Measurements from ENCODE around the gene DYRK1A. TPM values are rescaled to one million over a fixed set of nuclear protein-coding genes. Genes with fewer than 3 reads are reported as not detected.

The DYRK1A gene
- polyA plus RNA-seq, 2 donors: 14.2 to 18.5 TPM

DNA sequence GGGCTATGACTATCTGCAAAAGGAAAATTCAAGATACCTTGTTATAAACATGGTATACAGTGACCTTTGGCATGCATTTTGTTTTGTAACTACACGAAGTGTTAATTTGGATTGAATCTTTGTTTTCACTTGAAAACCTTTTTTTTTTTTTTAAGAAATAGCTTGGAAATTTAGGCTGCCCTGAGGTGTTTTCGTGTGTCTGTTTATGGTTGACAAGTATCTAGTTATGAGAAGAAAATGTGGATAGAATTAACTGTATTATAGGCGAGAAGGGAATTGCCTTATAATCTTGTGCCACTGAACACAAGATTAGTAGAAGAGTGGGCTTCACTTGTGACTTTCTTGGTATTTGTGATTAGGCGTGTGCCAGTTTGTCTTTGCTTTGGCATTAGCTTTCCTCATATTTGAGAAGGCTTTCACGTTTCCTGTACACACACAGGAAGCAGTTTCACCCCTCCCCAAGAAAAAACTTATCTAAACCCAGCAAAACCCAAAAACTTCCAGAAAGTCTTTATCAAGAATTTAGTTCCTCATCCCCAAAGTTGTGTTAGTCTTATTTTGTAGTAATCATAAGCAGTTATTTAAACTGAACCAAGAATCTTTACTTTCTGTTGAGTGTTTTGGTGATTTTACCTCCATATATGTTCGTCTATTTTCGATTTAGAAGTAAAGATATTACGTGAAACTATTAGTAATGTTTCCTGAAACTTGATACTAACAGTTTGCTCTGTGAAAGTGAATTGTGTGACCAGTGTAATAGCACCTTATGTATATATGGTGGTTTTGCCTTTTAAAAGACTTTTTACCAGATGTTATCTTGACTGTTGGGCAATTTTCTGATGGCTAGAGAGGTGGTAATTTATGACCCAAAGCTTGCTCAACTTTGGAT lies 3.8 kb downstream of the DYRK1A start:
- H3K9me3 ChIP-seq (ENCODE audit: control insufficient read depth in 2 of 2, insufficient read depth in 1 of 2, low read depth in 1 of 2, low read length in 1 of 2): no peaks in the 10 kb centered on the region
- H3K27ac ChIP-seq (ENCODE audit: low read depth in 2 of 2, low read length in 1 of 2): no peak overlapping the region
- 20% methylated on average over 8 of the region's 8 CpGs for WGBS, 2 donors
- peaks cover under 1 to 4% of the 10 kb centered on the region in 2 donors for H3K4me1 ChIP-seq (ENCODE audit: control insufficient read depth in 2 of 2, insufficient read depth in 2 of 2, low read length in 1 of 2)
- H3K27me3 ChIP-seq (ENCODE audit: control insufficient read depth in 1 of 2, insufficient read depth in 2 of 2, low read length in 2 of 2): no peaks in the 10 kb centered on the region
- H3K36me3 ChIP-seq (ENCODE audit: control insufficient read depth in 2 of 2, insufficient read depth in 2 of 2, low read length in 1 of 2): no peaks in the 10 kb centered on the region
- H3K4me3 ChIP-seq (ENCODE audit: low read depth in 1 of 2, low read length in 2 of 2): no peak overlapping the region

DNA sequence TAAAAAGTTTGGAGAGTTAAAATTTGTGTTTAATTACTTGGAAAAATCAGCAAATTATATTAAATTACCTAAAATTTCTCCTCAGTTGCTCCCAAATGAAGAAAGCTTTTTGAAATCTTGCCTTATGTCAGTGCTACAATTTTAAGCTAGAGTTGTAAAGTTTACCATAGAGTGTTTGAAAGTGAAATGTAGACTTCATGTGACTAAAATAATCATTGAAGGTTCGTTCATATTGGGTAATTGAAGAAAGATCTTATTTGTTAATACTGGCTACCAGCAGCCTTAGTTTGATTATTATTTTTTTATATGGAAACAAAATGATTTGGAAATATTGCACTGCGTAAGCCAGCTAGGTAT lies 4.4 kb downstream of the DYRK1A start:
- H3K4me1 ChIP-seq (ENCODE audit: control insufficient read depth in 2 of 2, insufficient read depth in 2 of 2, low read length in 1 of 2): peaks cover 4 to 6% of the 10 kb centered on the region in 2 donors
- H3K9me3 ChIP-seq (ENCODE audit: control insufficient read depth in 2 of 2, insufficient read depth in 1 of 2, low read depth in 1 of 2, low read length in 1 of 2): no peaks in the 10 kb centered on the region
- H3K27ac ChIP-seq (ENCODE audit: low read depth in 2 of 2, low read length in 1 of 2): no peak overlapping the region
- H3K36me3 ChIP-seq (ENCODE audit: control insufficient read depth in 2 of 2, insufficient read depth in 2 of 2, low read length in 1 of 2): no peaks in the 10 kb centered on the region
- no peaks in the 10 kb centered on the region for H3K27me3 ChIP-seq (ENCODE audit: control insufficient read depth in 1 of 2, insufficient read depth in 2 of 2, low read length in 2 of 2)
- no peak overlapping the region for H3K4me3 ChIP-seq (ENCODE audit: low read depth in 1 of 2, low read length in 2 of 2)
- 58 to 60% methylated on average over 2 of the region's 2 CpGs for WGBS, 2 donors

DNA sequence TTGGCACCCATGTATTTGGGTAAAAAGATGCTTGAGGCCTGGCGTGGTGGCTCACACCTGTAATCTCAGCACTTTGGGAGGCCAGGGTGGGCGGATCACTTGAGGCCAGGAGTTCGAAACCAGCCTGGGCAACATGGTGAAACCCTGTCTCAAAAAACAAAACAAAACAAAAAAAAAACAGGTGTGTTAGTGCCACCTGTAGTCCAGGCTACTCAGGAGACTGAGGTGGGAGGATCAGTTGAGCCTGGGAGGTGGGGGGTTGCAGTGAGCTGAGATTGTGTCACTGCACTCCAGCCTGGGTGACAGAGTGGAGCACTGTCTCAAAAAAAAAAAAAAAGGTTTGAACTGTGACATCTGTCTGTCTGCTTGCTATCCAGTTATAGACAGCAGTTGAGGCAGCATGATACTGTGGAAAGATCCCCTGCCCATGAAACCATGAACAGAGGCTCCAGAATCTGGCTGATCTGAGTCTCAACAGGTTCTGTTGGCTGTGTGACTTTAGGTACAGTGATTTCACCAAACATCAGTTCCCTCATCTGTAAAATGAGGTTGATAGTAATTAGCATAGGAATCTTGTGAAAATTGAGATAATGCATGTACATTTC lies 5.7 kb downstream of the DYRK1A start:
- H3K27me3 ChIP-seq (ENCODE audit: control insufficient read depth in 1 of 2, insufficient read depth in 2 of 2, low read length in 2 of 2): no peaks in the 10 kb centered on the region
- peaks cover 4 to 8% of the 10 kb centered on the region in 2 donors for H3K4me1 ChIP-seq (ENCODE audit: control insufficient read depth in 2 of 2, insufficient read depth in 2 of 2, low read length in 1 of 2)
- no peak overlapping the region for H3K27ac ChIP-seq (ENCODE audit: low read depth in 2 of 2, low read length in 1 of 2)
- no peaks in the 10 kb centered on the region for H3K9me3 ChIP-seq (ENCODE audit: control insufficient read depth in 2 of 2, insufficient read depth in 1 of 2, low read depth in 1 of 2, low read length in 1 of 2)
- H3K4me3 ChIP-seq (ENCODE audit: low read depth in 1 of 2, low read length in 2 of 2): no peak overlapping the region
- no peaks in the 10 kb centered on the region for H3K36me3 ChIP-seq (ENCODE audit: control insufficient read depth in 2 of 2, insufficient read depth in 2 of 2, low read length in 1 of 2)
- WGBS, 2 donors: 98% methylated on average over 3 of the region's 3 CpGs

DNA sequence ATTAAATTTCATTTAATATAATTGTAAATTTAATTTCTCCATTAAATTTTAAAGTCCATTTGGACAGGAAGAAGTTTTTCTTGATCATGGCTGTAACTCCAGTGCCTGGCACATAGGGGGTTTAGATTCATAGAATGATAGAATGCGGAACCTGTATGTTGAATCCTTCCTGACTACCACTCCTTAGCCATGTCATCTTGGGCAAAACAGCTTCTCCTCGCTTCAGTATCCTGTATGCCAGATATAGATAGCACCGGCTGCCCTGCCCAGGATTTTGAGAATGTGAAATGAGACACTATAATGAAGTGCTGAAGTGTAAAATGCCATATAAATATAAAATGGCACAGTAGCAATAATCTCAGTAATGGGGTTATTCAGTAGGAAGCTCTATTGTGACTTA lies 6.4 kb downstream of the DYRK1A start:
- Histone ChIP-seq H3K27me3 (ENCODE audit: control insufficient read depth in 1 of 2, insufficient read depth in 2 of 2, low read length in 2 of 2) (no peaks in the 10 kb centered on the region), H3K4me3 (ENCODE audit: low read depth in 1 of 2, low read length in 2 of 2) (no peak overlapping the region), H3K36me3 (ENCODE audit: control insufficient read depth in 2 of 2, insufficient read depth in 2 of 2, low read length in 1 of 2) (no peaks in the 10 kb centered on the region), H3K9me3 (ENCODE audit: control insufficient read depth in 2 of 2, insufficient read depth in 1 of 2, low read depth in 1 of 2, low read length in 1 of 2) (no peaks in the 10 kb centered on the region), H3K4me1 (ENCODE audit: control insufficient read depth in 2 of 2, insufficient read depth in 2 of 2, low read length in 1 of 2) (peaks cover 4 to 8% of the 10 kb centered on the region in 2 donors), H3K27ac (ENCODE audit: low read depth in 2 of 2, low read length in 1 of 2) (no peak overlapping the region)
- 85% methylated on average over 3 of the region's 3 CpGs for WGBS, 2 donors

DNA sequence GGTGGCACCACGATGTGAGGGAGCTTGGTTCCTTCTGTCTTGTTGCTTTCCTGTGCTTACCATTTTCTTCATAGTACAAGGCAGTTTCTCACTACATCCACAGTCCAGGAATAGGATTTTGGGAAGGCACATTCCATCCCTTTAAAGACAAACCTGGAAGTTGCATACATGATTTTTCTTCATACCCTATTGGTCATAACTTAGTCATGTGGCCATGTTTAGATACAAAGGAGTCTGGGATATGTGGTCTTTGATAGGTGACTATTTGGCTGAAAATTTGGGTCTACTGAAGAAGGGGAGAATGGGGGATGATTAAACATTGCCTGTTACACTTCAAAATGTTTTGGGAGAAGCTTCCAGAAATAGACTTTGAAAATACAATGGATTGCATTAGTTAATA lies 7.0 kb downstream of the DYRK1A start:
- Histone ChIP-seq H3K27ac (ENCODE audit: low read depth in 2 of 2, low read length in 1 of 2) (no peak overlapping the region), H3K9me3 (ENCODE audit: control insufficient read depth in 2 of 2, insufficient read depth in 1 of 2, low read depth in 1 of 2, low read length in 1 of 2) (no peaks in the 10 kb centered on the region), H3K4me1 (ENCODE audit: control insufficient read depth in 2 of 2, insufficient read depth in 2 of 2, low read length in 1 of 2) (peaks cover 4 to 8% of the 10 kb centered on the region in 2 donors)

DNA sequence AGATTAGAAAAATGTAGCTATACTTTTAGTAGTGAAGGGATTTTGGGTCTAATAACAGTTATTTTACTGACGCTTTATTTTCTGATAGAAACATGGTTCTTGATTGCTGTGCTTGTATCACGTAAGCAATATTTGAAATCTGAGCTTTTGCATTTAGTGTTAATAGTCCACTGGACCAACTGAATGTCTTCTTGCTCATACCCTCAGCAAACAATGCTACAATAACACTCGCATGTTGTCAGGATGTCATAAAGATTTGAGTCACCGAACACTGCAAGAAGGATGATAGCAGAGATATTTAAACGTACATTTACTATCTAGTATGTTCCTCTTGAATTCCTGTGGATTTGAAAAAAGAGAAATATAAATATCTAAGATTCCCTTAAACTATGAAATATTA lies 7.5 kb downstream of the DYRK1A start:
- Histone ChIP-seq H3K9me3 (ENCODE audit: control insufficient read depth in 2 of 2, insufficient read depth in 1 of 2, low read depth in 1 of 2, low read length in 1 of 2) (no peaks in the 10 kb centered on the region), H3K36me3 (ENCODE audit: control insufficient read depth in 2 of 2, insufficient read depth in 2 of 2, low read length in 1 of 2) (no peaks in the 10 kb centered on the region), H3K27me3 (ENCODE audit: control insufficient read depth in 1 of 2, insufficient read depth in 2 of 2, low read length in 2 of 2) (no peaks in the 10 kb centered on the region), H3K4me3 (ENCODE audit: low read depth in 1 of 2, low read length in 2 of 2) (no peak overlapping the region), H3K27ac (ENCODE audit: low read depth in 2 of 2, low read length in 1 of 2) (no peak overlapping the region), H3K4me1 (ENCODE audit: control insufficient read depth in 2 of 2, insufficient read depth in 2 of 2, low read length in 1 of 2) (peaks cover 4 to 13% of the 10 kb centered on the region in 2 donors)
- WGBS, 2 donors: 64 to 67% methylated on average over 5 of the region's 5 CpGs

More for the DNA sequence above, 7.0 kb downstream of the DYRK1A start:
- Histone ChIP-seq H3K27me3 (ENCODE audit: control insufficient read depth in 1 of 2, insufficient read depth in 2 of 2, low read length in 2 of 2) (no peaks in the 10 kb centered on the region), H3K4me3 (ENCODE audit: low read depth in 1 of 2, low read length in 2 of 2) (no peak overlapping the region), H3K36me3 (ENCODE audit: control insufficient read depth in 2 of 2, insufficient read depth in 2 of 2, low read length in 1 of 2) (no peaks in the 10 kb centered on the region)
- WGBS, 2 donors: 44 to 76% methylated on average over 1 of the region's 1 CpG

DNA sequence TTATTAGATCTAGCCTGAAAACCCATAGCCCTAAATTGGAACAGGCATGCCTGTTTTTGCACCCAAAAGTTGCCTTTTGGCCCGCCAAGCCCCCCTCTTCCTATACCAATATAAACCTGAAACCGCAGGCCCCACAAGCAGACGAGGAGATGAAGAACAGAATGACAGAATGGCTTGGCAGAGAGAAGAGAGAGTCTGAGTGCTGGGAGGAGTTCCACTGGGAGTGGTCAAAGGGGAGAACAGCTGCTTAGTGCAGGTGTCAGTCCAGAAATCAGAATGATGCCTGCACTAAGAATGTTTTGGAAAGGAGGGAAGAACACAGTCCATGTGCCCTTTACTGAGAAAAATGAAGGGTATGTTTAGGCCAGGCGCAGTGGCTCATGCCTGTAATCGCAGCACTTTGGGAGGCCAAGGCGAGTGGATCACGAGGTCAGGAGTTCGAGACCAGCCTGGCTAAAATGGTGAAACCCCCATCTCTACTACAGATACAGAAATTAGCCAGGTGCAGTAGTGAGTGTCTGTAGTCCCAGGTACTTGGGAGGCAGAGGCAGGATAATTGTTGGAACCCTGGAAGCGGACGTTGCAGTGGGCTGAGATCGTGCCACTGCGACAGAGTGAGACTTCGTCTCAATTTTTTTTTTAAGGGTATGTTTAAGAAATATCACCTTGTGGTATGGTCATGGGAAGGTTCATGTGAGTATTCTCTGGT lies 9.4 kb downstream of the DYRK1A start:
- Histone ChIP-seq H3K9me3 (ENCODE audit: control insufficient read depth in 2 of 2, insufficient read depth in 1 of 2, low read depth in 1 of 2, low read length in 1 of 2) (no peaks in the 10 kb centered on the region), H3K4me1 (ENCODE audit: control insufficient read depth in 2 of 2, insufficient read depth in 2 of 2, low read length in 1 of 2) (peaks cover 4 to 13% of the 10 kb centered on the region in 2 donors), H3K36me3 (ENCODE audit: control insufficient read depth in 2 of 2, insufficient read depth in 2 of 2, low read length in 1 of 2) (no peaks in the 10 kb centered on the region), H3K27ac (ENCODE audit: low read depth in 2 of 2, low read length in 1 of 2) (no peak overlapping the region), H3K4me3 (ENCODE audit: low read depth in 1 of 2, low read length in 2 of 2) (no peak overlapping the region), H3K27me3 (ENCODE audit: control insufficient read depth in 1 of 2, insufficient read depth in 2 of 2, low read length in 2 of 2) (no peaks in the 10 kb centered on the region)
- WGBS, 2 donors: 76 to 77% methylated on average over 13 of the region's 13 CpGs

DNA sequence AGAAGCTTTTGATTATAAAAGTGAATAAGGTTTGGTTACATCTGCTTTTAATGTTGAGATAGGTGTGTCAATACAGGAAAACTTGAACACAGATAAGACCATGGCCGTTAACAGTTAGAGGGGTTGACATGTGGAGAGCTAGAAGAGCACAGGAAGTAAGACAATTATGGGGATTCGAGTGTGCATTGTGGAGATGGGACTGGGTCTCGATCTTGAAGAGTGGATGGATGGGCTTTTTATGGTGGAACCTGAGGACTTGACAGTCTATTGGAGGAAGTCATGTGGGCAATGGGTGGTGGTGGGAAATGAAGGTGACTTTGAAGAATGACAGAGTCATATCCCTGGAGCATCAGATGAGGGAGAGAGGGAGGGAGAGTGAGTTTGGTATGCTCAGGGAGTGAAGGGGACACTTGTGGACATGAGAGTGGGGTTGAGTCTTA lies 12.1 kb downstream of the DYRK1A start:
- H3K27ac ChIP-seq (ENCODE audit: low read depth in 2 of 2, low read length in 1 of 2): no peak overlapping the region
- no peaks in the 10 kb centered on the region for H3K9me3 ChIP-seq (ENCODE audit: control insufficient read depth in 2 of 2, insufficient read depth in 1 of 2, low read depth in 1 of 2, low read length in 1 of 2)
- H3K4me3 ChIP-seq (ENCODE audit: low read depth in 1 of 2, low read length in 2 of 2): no peak overlapping the region
- 61 to 76% methylated on average over 3 of the region's 3 CpGs for WGBS, 2 donors
- H3K27me3 ChIP-seq (ENCODE audit: control insufficient read depth in 1 of 2, insufficient read depth in 2 of 2, low read length in 2 of 2): no peaks in the 10 kb centered on the region
- no peaks in the 10 kb centered on the region for H3K36me3 ChIP-seq (ENCODE audit: control insufficient read depth in 2 of 2, insufficient read depth in 2 of 2, low read length in 1 of 2)
- H3K4me1 ChIP-seq (ENCODE audit: control insufficient read depth in 2 of 2, insufficient read depth in 2 of 2, low read length in 1 of 2): peaks cover 0 to 16% of the 10 kb centered on the region in 2 donors

DNA sequence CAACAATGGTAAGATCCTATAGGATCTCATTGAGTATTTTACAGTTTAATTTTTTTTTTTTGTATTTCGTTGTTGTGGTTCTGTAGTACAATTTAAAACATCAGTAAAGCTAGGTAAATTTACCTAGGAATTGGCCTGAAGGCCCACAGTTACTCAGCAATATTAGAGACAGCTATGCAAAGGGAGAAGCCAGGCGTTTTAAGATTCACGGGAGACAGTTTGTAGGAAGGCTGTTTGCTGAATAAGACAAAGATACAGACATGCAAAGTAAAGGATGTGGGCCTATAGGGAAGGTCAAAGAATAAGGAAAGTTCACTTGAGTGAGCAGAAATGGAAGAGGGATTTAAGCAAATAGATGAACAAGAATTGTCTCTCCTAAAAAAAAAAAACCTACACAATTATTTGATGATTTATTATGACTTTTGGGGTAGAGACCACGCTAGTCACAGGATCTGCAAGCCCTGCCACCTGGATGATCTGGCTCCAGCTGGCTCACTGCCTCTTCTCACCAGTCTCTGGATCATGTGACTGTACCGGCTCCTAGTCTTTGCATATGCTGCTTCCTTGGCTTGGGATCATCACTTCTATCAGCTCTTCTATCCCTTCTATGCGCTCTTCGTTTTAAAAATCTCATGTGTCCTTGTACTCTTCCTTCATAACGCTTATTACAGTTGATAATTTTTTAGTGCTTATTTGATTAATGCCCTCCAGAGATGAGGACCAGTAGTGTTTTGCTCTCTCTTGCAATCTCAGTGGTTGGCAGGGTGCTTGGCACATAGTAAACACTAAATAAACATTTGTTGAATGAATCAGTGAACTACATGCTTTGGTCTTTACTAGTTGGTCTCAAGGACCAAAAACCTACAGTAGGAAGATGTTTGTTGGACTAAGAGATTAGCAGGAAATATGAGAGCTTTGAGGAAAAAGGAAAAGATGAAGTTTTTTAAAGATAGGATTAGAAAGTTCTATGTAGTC lies 14.1 kb downstream of the DYRK1A start:
- Histone ChIP-seq H3K4me3 (ENCODE audit: low read depth in 1 of 2, low read length in 2 of 2) (no peak overlapping the region), H3K4me1 (ENCODE audit: control insufficient read depth in 2 of 2, insufficient read depth in 2 of 2, low read length in 1 of 2) (peaks cover 3 to 13% of the 10 kb centered on the region in 2 donors), H3K27ac (ENCODE audit: low read depth in 2 of 2, low read length in 1 of 2) (no peak overlapping the region), H3K9me3 (ENCODE audit: control insufficient read depth in 2 of 2, insufficient read depth in 1 of 2, low read depth in 1 of 2, low read length in 1 of 2) (no peaks in the 10 kb centered on the region), H3K27me3 (ENCODE audit: control insufficient read depth in 1 of 2, insufficient read depth in 2 of 2, low read length in 2 of 2) (no peaks in the 10 kb centered on the region), H3K36me3 (ENCODE audit: control insufficient read depth in 2 of 2, insufficient read depth in 2 of 2, low read length in 1 of 2) (no peaks in the 10 kb centered on the region)
- WGBS, 2 donors: 32 to 33% methylated on average over 8 of the region's 8 CpGs

Measured in esophagus (tissue), 2 donors.